NCI-H1048 (cell line): Measurements from ENCODE around the gene KHDRBS2.

Experiments
- DNase-seq: peaks from one replicate; lab custom pipeline; 2025; lab: John Stamatoyannopoulos, UW

Gene KHDRBS2

GRCh38 chr6:62035952-62036351, 250.1 kb downstream of the KHDRBS2 start:
- no peak for DNase-seq

DNA sequence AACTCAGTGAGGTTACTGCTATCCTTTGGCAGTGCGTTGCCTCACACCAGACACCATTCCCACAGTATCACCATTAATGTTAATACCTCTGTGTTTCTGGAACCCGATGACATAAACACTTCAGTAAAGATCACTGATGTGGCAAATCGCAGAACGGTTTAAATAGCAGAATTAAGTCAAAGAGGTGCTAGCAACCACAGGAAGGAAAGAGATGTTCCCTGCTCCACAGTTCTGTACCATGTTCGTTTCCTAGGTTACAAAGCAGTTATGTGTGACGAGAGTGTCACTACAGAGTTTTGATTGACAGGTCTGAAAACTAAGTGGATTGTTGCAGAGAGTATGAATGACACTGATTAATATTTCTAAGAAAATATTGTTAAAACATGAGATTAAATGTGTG, 272.3 kb downstream of the KHDRBS2 start:
- DNase-seq, result no peak

- no peak for DNase-seq
Measured at GRCh38 chr6:62009445-62009844, 276.6 kb downstream of the KHDRBS2 start.

DNA sequence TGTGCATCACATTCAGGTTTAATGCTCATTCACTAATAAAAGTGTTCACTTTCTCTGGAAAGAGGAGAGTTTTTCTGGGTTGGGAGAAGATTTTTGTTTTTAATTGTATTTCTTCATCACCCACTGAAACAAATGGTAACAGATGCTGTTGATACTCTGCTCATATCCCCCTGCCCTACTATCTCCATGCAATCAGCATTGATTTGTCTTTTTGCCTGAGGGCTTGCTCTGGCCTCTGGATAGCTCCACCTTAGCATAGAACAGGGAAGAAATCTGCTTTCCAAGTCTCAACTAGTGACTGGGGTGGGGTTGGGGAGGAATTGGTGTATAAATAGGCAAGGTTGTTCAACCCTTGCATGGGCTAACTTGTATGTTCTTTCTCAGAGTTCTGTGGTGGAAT, 296.4 kb downstream of the KHDRBS2 start:
- no peak for DNase-seq

GRCh38 chr6:61980622-61981021, 305.4 kb downstream of the KHDRBS2 start:
- DNase-seq, result no peak

DNA sequence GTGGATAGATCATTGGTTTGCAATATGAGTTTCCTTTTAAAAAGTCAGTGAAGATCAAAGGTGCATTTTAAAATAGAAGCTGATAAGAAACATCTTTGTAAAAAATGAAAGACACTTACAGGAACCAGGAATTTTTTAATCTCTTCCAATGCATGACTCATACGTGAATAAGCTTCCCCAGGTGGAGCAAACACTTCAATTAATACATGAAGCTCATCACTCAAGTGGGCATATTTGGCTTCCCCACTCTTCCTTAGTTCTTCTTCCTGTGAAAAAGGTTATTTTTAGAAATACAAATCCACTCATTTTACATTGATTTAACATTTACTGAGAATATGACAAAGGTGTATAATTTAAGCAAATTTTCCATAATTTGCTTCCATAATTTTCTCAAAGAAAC, 308.1 kb downstream of the KHDRBS2 start:
- no peak for DNase-seq

- DNase-seq, result no peak
Measured at GRCh38 chr6:61977099-61977498, 308.9 kb downstream of the KHDRBS2 start.

GRCh38 chr6:61959196-61959595, 326.8 kb downstream of the KHDRBS2 start:
- DNase-seq, result no peak

DNA sequence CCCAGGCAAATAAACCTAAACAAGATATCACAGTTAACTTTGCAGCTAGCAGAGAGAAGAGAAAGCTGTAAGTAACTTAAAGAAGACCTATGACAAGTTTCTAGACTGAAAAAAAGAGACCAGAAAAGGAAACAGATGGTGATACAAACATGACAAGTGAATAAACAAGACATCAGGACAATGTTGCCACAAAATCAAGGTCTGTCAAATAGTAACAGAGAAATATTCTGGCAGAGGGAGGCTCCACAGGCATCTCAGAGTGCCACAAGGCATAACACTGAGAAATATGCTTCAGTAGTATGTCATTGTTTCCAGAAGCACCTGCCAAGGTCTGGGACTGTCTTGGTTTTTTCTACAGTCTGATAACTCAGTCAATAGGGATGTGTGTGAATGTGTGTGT, 332.2 kb downstream of the KHDRBS2 start:
- no peak for DNase-seq

DNA sequence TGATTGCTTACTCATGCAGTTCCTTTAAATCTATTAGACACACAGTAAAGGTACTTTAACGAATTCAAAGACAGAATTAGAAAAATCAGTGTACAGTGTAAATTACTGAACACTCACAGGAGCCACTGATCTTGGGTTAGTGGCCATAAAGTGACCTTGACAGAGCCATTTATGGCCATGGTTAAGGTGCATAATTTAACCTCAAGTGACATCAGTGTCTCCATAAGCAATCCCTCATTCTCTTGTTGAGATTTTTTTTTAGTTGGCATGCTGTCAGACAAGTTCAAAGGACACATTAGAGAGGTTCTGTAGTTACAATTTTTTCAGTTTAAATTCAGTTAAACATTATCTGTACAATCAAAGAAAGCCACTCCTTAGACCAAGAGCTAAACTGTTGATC, 334.4 kb downstream of the KHDRBS2 start:
- DNase-seq, result no peak

DNA sequence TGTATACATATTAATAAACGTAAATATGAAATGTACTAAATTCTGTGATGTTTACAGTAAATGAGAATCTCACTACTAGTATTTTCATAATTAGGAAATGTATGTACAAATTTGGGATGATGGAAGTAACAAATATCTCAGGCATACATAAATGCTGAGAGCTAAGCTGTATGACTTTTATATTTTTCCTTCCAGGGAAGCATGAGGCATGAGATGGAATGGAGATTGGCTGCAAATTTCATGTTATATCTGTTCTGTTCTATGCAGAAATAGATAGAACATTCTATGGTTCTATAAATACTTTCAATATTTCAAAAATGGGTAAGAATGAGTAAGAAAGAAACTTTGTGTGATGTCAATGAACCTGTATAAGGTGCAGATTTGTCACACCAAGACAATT, 335.2 kb downstream of the KHDRBS2 start:
- no peak for DNase-seq

- DNase-seq, result no peak
Measured at GRCh38 chr6:61949971-61950370, 336.1 kb downstream of the KHDRBS2 start.

- no peak for DNase-seq
Measured at GRCh38 chr6:61949161-61949560, 336.9 kb downstream of the KHDRBS2 start.

GRCh38 chr6:61947311-61947947, 338.6 kb downstream of the KHDRBS2 start:
- no peak for DNase-seq

GRCh38 chr6:61940919-61941318, 345.1 kb downstream of the KHDRBS2 start:
- no peak for DNase-seq

DNA sequence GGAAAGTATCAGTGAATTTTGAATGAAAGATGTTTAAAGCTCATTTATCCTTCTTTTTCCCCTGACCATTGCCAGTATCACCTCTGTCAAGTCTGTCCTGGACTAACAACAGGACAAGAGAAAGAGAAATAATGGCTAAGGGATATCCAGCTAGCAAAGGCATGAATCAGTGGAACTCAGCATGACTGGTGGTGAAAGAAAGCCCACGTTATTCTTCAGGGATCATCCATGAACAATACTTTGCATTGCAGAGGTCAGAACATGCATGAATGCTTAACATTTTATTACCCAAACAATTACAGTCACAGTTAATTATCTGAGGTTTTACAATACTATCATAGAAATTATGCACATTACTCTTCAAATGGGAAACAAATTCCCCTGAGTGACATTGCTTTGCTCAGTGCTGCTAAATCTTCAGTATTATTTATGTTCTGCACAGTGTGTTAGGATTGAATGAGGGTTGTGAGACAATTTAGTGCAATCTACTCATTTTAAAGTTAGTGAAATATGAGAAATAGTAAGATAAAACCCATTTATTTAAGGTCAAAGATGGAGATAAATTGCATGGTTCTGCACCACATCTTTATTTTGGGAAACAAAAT, 350.7 kb downstream of the KHDRBS2 start:
- DNase-seq, result no peak

DNA sequence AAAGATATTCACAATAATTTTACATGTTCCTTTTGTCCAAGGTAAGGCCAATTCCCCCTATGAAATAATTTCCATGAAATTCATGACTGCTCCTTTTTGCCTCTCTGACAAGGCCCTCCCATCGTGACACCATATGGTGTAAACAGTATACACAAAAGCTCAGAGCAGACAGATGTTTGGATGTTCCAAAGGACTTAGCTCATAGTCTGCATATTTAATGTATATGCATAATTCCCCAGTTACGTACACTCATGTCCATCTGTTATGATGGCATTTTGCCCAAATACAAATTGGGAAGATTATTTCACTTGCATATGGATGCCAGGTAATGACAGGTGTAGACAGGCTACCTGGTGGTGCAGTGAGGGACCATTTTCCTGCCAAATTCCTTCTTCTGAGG, 376.5 kb downstream of the KHDRBS2 start:
- DNase-seq, result no peak

GRCh38 chr6:61901748-61902147, 384.3 kb downstream of the KHDRBS2 start:
- DNase-seq, result no peak

- DNase-seq, result no peak
Measured at GRCh38 chr6:61894536-61894935, 391.5 kb downstream of the KHDRBS2 start.

- no peak for DNase-seq
Measured at GRCh38 chr6:61887423-61887822, 398.6 kb downstream of the KHDRBS2 start.

GRCh38 chr6:61886608-61887259, 399.3 kb downstream of the KHDRBS2 start:
- DNase-seq, result no peak

GRCh38 chr6:61869632-61870400, 416.2 kb downstream of the KHDRBS2 start:
- no peak for DNase-seq
